ENCODE measurements around the gene HDDC2. TPM values are rescaled to one million over a fixed set of nuclear protein-coding genes. Genes with fewer than 3 reads are reported as not detected.
A peak's percentile ranks its signal among the peaks of the same experiment; 100 is the strongest.

Gene HDDC2
- polyA plus RNA-seq (2013, experiment 1 of 2), result 110 TPM
- 114 TPM for polyA plus RNA-seq (2013, experiment 2 of 2)

- WGBS, result 5% methylated on average over 67 of the region's 67 CpGs
- peak within 1 kb of the TSS; percentile 66 for H3K27ac ChIP-seq (ENCODE audit: low read depth, low read length)
- H3K4me1 ChIP-seq (ENCODE audit: insufficient read depth, low read length), result no peaks in the 10 kb centered on the region
- H3K27me3 ChIP-seq (ENCODE audit: insufficient read depth, low read length), result no peaks in the 10 kb centered on the region
- peak within 1 kb of the TSS; percentile 74 for H3K4me3 ChIP-seq (ENCODE audit: low read length)
- H3K36me3 ChIP-seq (ENCODE audit: insufficient read depth, low read length), result peaks cover 36% of the 10 kb centered on the region
- peaks cover 7% of the 10 kb centered on the region; the same call in 1 of the 2 replicates for H3K9me3 ChIP-seq (ENCODE audit: insufficient read depth, low read depth, low read length)
- peak within 1 kb of the TSS; percentile 80 for H3K9ac ChIP-seq (ENCODE audit: low read depth, low read length)
Observed at GRCh38 chr6:125301435-125302391, at the start of gene HDDC2. TSS of gene HDDC2 (minus strand) at chr6:125301967. CDS start at chr6:125301932, 35 bp downstream.

- no peak overlapping the region for H3K27ac ChIP-seq (ENCODE audit: low read depth, low read length)
Observed at GRCh38 chr6:125346926-125347563, 45.3 kb upstream of the HDDC2 start.

DNA sequence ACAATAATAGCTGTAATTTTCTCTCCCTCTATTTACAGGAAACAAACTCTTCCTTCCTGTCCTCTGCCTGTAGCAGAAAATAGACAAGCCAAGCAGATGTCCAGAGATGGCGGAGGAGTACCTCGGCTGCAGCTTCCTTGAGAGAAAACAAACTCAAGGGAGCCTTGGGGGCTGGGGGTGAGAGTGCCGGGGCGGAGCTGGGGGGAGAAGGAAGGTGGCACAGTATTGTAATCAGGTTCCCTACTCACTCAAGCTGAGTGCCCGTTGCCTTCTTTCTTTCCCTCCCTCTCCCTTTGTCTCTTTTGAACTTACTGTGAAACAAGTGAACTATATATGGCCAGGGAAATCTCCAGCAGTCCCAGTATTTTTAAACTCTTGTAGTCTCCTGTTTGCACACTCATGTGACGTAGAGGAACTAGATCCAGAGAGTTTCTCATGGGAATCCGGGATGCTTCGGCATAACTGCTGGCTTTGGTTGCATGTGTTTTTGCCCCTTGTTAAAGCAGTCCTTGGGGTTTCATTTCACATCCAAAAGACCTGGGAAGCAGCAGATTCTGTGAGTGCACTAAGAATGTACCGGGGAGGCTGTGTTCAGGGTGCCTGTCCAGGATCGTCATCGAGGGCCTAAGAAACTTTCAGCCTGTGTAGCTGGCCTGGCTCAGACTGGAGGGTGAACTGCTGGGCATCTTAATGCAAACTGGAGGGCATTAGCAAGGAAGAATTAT is 44.6 kb upstream of the HDDC2 start:
- Histone ChIP-seq H3K27me3 (ENCODE audit: insufficient read depth, low read length) (no peaks in the 10 kb centered on the region), H3K36me3 (ENCODE audit: insufficient read depth, low read length) (no peaks in the 10 kb centered on the region), H3K9ac (ENCODE audit: low read depth, low read length) (no peak overlapping the region), H3K27ac (ENCODE audit: low read depth, low read length) (no peak overlapping the region), H3K9me3 (ENCODE audit: insufficient read depth, low read depth, low read length) (no peaks in the 10 kb centered on the region), H3K4me1 (ENCODE audit: insufficient read depth, low read length) (peaks cover 9% of the 10 kb centered on the region; the same call in 1 of the 2 replicates), H3K4me3 (ENCODE audit: low read length) (no peak overlapping the region)
- WGBS, result 83% methylated on average over 9 of the region's 11 CpGs

More at GRCh38 chr6:125346926-125347563, 45.3 kb upstream of the HDDC2 start:
- H3K4me1 ChIP-seq (ENCODE audit: insufficient read depth, low read length), result peaks cover 9% of the 10 kb centered on the region; the same call in 1 of the 2 replicates
- no peaks in the 10 kb centered on the region for H3K27me3 ChIP-seq (ENCODE audit: insufficient read depth, low read length)
- 94% methylated on average over 7 of the region's 11 CpGs for WGBS
- H3K4me3 ChIP-seq (ENCODE audit: low read length), result no peak overlapping the region
- no peaks in the 10 kb centered on the region for H3K36me3 ChIP-seq (ENCODE audit: insufficient read depth, low read length)
- H3K9ac ChIP-seq (ENCODE audit: low read depth, low read length), result no peak overlapping the region
- H3K9me3 ChIP-seq (ENCODE audit: insufficient read depth, low read depth, low read length), result no peaks in the 10 kb centered on the region

GRCh38 chr6:125341460-125341859 is 39.7 kb upstream of the HDDC2 start:
- Histone ChIP-seq H3K9me3 (ENCODE audit: insufficient read depth, low read depth, low read length) (no peaks in the 10 kb centered on the region), H3K4me1 (ENCODE audit: insufficient read depth, low read length) (peaks cover 8% of the 10 kb centered on the region; the same call in 1 of the 2 replicates), H3K27me3 (ENCODE audit: insufficient read depth, low read length) (no peaks in the 10 kb centered on the region), H3K9ac (ENCODE audit: low read depth, low read length) (no peak overlapping the region), H3K4me3 (ENCODE audit: low read length) (no peak overlapping the region), H3K36me3 (ENCODE audit: insufficient read depth, low read length) (no peaks in the 10 kb centered on the region), H3K27ac (ENCODE audit: low read depth, low read length) (no peak overlapping the region)
- WGBS, result 69% methylated on average over 2 of the region's 2 CpGs

GRCh38 chr6:125340991-125341390 is 39.2 kb upstream of the HDDC2 start:
- Histone ChIP-seq H3K27me3 (ENCODE audit: insufficient read depth, low read length) (no peaks in the 10 kb centered on the region), H3K4me3 (ENCODE audit: low read length) (no peak overlapping the region), H3K36me3 (ENCODE audit: insufficient read depth, low read length) (no peaks in the 10 kb centered on the region), H3K4me1 (ENCODE audit: insufficient read depth, low read length) (peaks cover 3% of the 10 kb centered on the region; the same call in 1 of the 2 replicates), H3K9me3 (ENCODE audit: insufficient read depth, low read depth, low read length) (no peaks in the 10 kb centered on the region), H3K9ac (ENCODE audit: low read depth, low read length) (no peak overlapping the region), H3K27ac (ENCODE audit: low read depth, low read length) (no peak overlapping the region)
- WGBS, result 99% methylated on average over 2 of the region's 2 CpGs

GRCh38 chr6:125340175-125340835 is 38.5 kb upstream of the HDDC2 start:
- Histone ChIP-seq H3K4me1 (ENCODE audit: insufficient read depth, low read length) (no peaks in the 10 kb centered on the region), H3K9ac (ENCODE audit: low read depth, low read length) (no peak overlapping the region)
- WGBS, result 91% methylated on average over 3 of the region's 3 CpGs

GRCh38 chr6:125339653-125340052 is 37.9 kb upstream of the HDDC2 start:
- H3K27ac ChIP-seq (ENCODE audit: low read depth, low read length), result no peak overlapping the region
- H3K4me1 ChIP-seq (ENCODE audit: insufficient read depth, low read length), result no peaks in the 10 kb centered on the region
- no peak overlapping the region for H3K9ac ChIP-seq (ENCODE audit: low read depth, low read length)
- 94% methylated on average over 1 of the region's 1 CpG for WGBS
- no peaks in the 10 kb centered on the region for H3K27me3 ChIP-seq (ENCODE audit: insufficient read depth, low read length)
- no peak overlapping the region for H3K4me3 ChIP-seq (ENCODE audit: low read length)
- H3K36me3 ChIP-seq (ENCODE audit: insufficient read depth, low read length), result no peaks in the 10 kb centered on the region
- H3K9me3 ChIP-seq (ENCODE audit: insufficient read depth, low read depth, low read length), result no peaks in the 10 kb centered on the region

More at GRCh38 chr6:125340175-125340835, 38.5 kb upstream of the HDDC2 start:
- H3K9me3 ChIP-seq (ENCODE audit: insufficient read depth, low read depth, low read length), result no peaks in the 10 kb centered on the region
- no peaks in the 10 kb centered on the region for H3K36me3 ChIP-seq (ENCODE audit: insufficient read depth, low read length)
- H3K27me3 ChIP-seq (ENCODE audit: insufficient read depth, low read length), result no peaks in the 10 kb centered on the region
- no peak overlapping the region for H3K4me3 ChIP-seq (ENCODE audit: low read length)
- no peak overlapping the region for H3K27ac ChIP-seq (ENCODE audit: low read depth, low read length)

GRCh38 chr6:125338381-125338780 is 36.6 kb upstream of the HDDC2 start:
- no peak overlapping the region for H3K4me3 ChIP-seq (ENCODE audit: low read length)
- H3K9ac ChIP-seq (ENCODE audit: low read depth, low read length), result no peak overlapping the region
- H3K36me3 ChIP-seq (ENCODE audit: insufficient read depth, low read length), result no peaks in the 10 kb centered on the region
- H3K9me3 ChIP-seq (ENCODE audit: insufficient read depth, low read depth, low read length), result no peaks in the 10 kb centered on the region
- H3K27ac ChIP-seq (ENCODE audit: low read depth, low read length), result no peak overlapping the region
- no peaks in the 10 kb centered on the region for H3K4me1 ChIP-seq (ENCODE audit: insufficient read depth, low read length)
- no peaks in the 10 kb centered on the region for H3K27me3 ChIP-seq (ENCODE audit: insufficient read depth, low read length)

DNA sequence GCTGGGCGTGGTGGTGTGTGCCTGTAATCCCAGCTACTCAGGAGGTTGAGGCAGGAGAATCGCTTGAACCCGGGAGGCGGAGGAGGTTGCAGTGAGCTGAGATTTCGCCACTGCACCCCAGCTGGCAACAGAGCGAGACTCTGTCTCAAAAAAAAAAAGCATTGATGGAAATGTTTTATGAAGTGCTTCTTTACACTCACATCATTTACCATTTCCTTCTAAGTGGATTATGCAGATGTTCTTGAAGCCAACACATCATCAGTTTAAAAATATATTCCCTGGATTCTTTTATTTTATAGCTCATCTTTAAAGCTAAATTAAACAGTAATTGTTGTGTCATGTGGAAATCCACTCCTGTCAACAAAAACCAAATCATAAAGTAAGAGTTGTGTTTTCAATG is 35.9 kb upstream of the HDDC2 start:
- H3K9me3 ChIP-seq (ENCODE audit: insufficient read depth, low read depth, low read length), result no peaks in the 10 kb centered on the region
- no peaks in the 10 kb centered on the region for H3K36me3 ChIP-seq (ENCODE audit: insufficient read depth, low read length)
- 92% methylated on average over 6 of the region's 6 CpGs for WGBS
- H3K27me3 ChIP-seq (ENCODE audit: insufficient read depth, low read length), result no peaks in the 10 kb centered on the region
- H3K4me3 ChIP-seq (ENCODE audit: low read length), result no peak overlapping the region
- H3K9ac ChIP-seq (ENCODE audit: low read depth, low read length), result no peak overlapping the region
- H3K27ac ChIP-seq (ENCODE audit: low read depth, low read length), result no peak overlapping the region
- no peaks in the 10 kb centered on the region for H3K4me1 ChIP-seq (ENCODE audit: insufficient read depth, low read length)

DNA sequence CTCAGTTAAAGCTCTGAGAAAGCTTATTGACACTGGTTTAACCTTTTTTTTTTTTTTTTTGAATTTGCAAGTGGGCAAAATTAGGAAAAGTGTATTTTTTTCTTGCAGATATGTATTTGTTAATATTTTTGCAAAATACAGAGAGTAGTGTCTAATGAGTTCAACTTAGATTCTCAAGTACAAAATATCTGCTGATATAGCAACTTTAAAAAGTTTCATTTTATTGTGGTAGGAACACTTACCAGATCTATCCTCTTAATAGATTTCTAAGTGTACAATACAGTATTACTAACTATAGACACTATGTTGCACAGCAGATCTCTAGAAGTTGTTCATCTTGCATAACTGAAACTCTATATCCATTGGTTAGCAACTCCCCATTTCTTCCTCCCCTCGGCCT is 30.9 kb upstream of the HDDC2 start:
- WGBS, result 83% methylated on average over 1 of the region's 1 CpG
- H3K27ac ChIP-seq (ENCODE audit: low read depth, low read length), result no peak overlapping the region
- no peaks in the 10 kb centered on the region for H3K36me3 ChIP-seq (ENCODE audit: insufficient read depth, low read length)
- no peaks in the 10 kb centered on the region for H3K4me1 ChIP-seq (ENCODE audit: insufficient read depth, low read length)
- no peak overlapping the region for H3K4me3 ChIP-seq (ENCODE audit: low read length)
- H3K27me3 ChIP-seq (ENCODE audit: insufficient read depth, low read length), result no peaks in the 10 kb centered on the region
- H3K9ac ChIP-seq (ENCODE audit: low read depth, low read length), result no peak overlapping the region
- no peaks in the 10 kb centered on the region for H3K9me3 ChIP-seq (ENCODE audit: insufficient read depth, low read depth, low read length)
